GM21619 (cell line): Measurements from ENCODE around the gene GTF2F1.
"Not testable (repeated sequence)": the region's sequence is repeated elsewhere in the genome, so short reads cannot be mapped to it uniquely, and the experiment has no call there.

Experiments
- ATAC-seq: cut with Tn5 transposase; IDR thresholded peaks from one replicate; pipeline ENCODE4 v1.9.1; 2021; ENCODE audit not compliant: unreplicated experiment

The GTF2F1 gene

DNA sequence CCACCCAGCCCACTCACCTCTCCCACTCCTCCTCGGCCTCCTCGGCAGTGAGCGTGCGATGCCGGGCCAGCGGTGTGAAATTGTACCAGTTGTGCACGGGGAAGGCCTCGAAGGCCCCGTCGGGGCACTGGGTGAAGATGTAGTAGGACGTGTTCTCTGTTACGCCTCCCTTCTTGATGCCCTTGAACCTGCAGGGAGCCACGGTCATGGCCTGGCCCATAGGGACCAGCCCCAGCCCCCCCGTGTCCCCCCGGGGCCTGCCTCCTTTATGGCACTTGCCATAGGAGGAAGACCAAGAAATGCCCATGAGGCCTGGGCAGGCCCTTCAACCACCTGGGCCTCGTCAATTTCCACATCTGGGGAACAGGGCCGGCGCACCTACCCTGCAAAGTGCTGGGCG lies 5.6 kb downstream of the GTF2F1 start:
- no peak for ATAC-seq

DNA sequence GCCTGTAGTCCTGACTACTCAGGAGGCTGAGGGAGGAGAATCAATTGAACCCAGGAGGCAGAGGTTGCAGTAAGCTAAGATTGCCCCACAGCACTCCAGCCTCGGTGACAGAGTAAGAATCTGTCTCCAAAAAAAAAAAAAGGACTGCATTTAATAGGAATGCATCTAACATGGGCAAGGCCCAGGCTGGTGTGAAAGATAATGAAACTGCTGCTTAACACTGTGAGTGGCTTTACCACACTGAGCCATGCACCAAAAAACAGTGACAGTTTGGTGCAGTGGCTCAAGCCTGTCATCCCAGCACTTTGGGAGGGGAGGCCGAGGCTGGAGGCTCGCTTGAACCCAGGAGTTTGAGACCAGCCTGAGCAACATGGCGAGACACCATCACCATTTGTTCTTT lies 8.6 kb downstream of the GTF2F1 start:
- ATAC-seq, result no peak

DNA sequence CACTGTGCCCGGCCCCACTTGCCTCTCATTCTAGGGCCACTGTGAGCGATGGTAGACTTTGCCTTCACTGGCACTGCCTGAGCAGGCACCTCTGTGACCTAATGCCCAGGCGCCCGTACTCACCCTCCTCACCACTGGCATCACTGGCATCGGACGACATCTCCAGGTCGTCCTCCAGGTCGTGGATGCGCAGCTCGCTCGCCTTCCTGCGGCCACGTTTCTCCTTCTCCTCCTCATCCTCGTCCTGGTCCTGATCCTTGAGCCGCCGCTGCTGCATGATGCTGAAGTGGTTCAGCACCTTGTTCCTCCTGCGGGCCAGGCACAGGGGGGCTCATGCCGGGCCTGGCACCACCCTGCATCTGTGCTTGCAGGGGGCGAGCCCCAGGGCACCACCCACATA lies 9.8 kb downstream of the GTF2F1 start:
- ATAC-seq, result no peak

DNA sequence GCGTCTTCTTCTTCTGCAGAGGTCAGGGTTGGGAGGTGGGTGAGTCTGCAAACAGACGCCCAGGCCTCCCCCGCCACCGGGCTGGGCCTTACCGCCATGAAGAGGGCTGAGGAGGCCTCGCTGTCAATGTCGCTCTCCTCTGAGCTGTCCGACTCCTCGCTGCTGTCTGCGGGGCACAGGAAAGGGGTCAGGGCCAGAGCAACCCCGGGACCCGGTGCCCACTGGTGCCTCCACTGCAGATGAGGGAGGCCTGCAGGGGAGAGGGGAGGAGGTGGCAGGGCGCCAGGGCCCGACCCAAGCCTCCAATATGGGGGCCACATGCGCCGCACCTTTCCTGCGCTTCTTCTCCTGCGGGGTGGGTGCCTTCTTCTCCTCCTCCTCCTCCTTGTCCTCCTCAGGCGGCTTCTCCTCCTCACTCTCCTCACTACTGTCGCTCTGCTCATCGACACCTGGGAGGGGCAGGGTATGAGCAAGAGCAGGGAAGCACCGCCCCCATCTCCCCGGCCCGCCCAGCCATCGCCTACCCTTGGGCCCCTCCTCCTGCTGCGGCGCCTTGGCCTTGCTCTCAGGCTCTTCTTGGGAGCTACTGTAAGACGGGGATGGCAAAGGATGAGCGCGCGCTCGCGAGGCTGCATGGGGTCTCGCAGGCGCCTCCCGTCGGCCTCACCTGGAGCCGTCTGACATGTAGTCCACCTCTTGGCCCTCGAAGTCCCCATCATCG lies 11.8 kb downstream of the GTF2F1 start:
- no peak for ATAC-seq

DNA sequence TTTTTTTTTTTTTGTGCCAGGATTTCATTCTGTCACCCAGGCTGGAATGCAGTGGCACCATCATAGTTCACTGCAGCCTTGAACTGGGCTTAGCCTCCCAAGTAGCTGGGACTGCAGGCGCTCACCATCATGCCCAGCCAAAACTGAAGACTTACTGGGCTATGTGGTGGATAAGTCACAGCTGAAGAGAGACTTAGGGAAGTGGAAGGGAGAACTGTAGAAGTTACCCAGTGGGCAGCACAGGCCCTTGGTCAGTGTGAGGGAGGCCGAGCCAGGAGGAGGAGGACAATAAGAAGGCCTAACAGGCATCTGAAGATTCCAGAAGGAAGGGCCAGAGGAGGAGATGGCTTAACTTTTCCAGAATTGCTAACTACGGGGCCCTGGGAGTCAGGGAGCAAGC lies 13.2 kb downstream of the GTF2F1 start:
- no peak for ATAC-seq

DNA sequence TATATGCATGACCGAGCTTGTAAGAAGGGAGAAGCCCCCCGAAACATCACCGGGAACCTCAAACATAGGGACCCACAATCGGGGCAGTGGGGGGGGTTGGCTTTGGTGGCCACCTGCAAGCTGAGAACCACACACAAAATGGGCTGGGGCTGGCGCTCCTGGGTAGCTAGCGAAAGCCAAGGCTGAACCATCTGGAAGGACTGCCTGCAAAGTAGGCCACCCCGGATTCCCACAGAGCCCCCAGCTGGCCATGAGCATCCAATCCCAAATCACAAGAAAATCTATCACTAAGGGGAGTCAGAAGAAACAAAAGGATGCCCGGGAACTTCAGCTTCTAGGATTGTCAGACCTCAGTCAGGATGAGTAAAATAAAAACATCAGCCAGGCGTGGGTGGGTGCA lies 14.5 kb downstream of the GTF2F1 start:
- ATAC-seq, result no peak

DNA sequence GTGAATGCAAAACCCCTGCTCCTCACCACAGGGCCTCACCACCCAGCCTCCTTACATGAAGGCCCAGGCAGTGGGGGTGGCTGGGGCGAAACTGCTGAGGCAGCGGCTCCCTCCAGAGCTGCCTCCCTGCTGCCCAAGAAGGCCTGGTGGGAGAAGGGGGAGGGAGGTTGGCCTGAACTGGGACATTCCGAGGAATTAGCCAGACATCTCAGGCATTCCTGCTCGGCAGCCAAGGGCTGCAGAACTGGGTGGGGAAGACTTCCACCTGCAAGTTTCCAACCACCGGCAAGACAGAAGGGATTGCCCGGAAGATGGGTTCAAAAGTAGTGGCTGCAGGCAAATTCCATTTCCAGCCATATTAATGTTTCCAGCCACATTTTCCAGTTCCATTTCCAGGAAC lies 14.9 kb downstream of the GTF2F1 start:
- ATAC-seq, result no peak

DNA sequence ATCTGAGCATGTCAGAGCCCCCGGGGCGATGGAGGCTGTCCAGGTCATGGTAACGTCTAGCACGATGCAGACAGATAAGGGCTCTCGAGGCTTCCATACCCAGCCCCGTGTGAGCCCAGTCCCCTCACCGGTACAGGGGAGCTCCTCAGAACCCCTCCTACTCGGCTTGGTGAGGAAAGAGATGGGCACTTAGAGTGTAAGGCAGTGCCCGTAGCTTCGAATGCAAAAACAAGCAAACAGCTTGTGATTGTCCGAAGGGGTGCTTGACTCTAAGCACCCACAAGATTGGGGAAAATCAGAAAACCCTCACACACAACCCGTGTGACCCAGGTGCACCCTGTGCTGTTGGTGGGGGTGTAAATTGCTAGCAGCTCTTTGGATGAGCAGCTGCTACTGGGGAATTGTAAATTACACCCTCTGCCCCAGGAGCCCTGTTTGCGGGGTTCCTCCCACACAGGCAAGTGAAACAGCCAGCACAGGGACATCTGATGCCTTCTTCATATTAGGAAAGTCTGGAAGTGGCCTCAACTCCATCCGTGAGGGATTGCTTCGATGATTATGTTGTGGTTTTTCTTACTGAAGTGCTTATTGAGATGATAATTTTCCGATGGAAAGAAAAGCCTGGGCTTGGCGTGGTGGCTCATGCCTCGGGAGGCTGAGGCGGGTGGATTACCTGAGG lies 16.3 kb downstream of the GTF2F1 start:
- ATAC-seq, result no peak

DNA sequence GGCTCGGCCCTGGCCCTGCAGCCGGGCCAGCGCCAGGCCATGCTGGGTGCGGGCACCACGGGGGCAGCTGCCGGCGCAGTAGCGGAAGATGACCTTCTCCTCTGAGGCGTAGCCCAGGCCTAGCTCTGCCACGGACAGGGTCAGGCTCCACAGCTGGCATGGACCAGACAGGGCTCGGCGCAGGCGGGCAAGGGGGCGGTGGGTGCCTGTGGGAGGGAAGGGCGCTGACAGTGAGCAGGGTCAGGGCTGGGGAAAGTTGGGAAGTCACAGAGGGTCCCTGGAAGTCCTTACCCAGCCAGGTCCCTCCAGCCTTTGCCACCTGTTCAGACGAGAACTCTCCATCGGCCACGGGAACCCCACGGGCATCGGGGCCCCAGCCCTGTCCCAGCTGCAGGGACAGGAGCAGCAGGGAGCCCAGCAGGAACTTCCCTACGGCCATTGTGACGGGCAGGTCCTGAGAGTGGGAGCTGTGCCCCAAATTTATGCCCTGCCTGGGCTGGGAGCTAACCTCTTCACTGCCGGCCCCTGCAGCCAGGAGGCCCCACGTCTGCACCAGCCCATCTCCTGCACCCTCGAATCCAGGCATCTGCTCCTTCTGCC lies 17.5 kb downstream of the GTF2F1 start, which contains the start of gene PSPN:
Gene PSPN (minus strand): TSS at position 523 of the 600 bp plus-strand sequence. CDS start 84 bp downstream, at position 439.
- no peak for ATAC-seq

DNA sequence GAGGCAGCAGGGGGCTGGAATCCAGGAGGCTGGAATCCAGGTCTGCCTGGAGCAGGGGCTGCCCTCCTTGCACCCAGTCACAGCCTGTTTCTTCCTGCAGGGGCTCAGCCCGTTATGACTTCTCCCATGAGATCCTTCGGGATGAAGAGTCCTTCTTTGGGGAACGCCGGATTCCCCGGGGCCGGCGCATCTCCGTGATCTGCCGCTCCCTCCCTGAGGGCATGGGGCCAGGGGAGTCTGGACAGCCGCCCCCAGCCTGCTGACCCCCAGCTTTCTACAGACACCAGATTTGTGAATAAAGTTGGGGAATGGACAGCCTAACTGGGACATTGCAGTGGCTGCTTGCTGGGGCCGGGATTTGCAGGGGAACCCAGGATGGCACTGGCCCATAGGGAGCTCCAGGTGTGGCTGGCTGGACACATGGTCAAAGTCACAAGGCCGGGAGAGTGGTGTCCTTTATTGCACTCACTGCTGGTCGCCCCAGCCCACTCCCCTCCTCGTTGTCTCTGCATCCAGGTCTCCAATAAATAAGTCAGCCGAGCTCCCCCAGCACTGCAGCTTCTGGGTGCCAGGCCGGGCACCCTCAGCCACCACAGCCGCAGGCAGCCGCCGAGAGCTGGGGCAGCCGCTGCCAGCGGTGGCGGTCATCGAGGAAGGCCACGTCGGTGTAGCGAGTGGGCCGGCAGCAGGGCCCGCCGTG lies 18.1 kb downstream of the GTF2F1 start:
- ATAC-seq, result no peak

DNA sequence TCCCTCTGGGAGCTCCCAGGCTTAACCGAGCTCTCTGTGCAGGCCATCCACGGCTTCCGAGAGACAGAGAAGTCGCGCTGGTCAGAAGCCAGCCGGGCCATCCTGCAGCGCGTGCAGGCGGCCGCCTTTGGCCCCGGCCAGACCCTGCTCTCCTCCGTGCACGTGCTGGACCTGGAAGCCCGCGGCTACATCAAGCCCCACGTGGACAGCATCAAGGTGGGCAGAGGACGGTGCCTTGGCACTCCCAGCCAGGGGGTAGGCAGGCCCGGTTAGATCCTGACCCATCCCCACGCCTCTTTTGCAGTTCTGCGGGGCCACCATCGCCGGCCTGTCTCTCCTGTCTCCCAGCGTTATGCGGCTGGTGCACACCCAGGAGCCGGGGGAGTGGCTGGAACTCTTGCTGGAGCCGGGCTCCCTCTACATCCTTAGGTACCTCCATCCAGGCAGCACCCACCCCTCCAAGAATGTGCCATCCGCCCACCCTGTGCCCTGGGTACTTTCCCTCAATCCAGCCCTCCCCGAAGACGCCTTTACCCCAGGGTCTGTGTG lies 18.7 kb downstream of the GTF2F1 start:
- ATAC-seq, result no peak

DNA sequence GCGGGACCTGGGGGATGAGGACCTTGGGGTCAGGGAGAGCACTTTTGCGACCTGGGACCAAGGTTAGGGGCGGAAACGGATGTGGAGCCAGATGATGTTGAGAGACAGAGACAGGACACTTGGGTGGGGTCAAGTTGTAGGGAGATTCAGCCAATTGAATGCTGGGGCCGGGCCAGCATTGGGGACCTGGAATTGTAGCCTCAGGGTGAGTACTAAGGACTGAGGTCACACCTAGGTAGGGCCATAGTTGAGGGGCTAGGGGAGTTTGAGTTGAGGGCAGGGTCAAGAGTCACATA lies 19.2 kb downstream of the GTF2F1 start:
- ATAC-seq, result no peak

DNA sequence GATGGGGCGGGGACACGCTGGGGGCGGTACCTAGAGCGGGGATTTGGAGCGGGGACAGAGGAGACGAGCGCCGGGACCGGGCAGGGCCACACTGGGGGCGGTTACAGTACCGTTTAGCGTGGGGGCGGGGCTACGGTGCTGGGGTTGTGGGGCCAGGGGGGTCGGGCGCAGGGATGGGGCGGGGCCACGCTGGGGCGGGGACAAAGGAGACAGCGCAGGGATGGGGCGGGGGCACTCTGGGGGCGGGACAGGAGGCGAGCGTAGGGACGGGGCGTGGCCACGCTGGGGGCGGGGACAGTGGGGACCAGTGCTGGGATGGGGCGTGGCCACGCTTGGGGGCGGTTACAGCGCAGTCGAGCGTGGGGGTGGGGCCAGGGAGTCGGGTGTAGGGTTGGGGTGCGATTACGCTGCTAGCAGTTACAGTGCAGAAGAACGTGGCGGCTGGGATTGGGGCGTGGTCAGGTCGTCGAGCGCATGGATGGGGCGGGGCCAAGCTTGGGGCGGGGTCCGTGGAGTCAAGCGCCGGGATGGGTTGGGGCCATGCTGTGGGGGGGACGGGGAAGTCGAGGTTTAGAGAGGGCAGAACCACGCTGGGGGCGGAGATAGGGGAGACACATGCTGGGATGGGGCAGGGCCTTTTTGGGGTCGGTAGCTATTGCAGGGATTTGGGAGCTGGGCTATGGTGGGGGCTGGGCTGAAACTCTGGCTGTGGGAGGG lies 19.7 kb downstream of the GTF2F1 start:
- ATAC-seq, result peak; percentile 43

DNA sequence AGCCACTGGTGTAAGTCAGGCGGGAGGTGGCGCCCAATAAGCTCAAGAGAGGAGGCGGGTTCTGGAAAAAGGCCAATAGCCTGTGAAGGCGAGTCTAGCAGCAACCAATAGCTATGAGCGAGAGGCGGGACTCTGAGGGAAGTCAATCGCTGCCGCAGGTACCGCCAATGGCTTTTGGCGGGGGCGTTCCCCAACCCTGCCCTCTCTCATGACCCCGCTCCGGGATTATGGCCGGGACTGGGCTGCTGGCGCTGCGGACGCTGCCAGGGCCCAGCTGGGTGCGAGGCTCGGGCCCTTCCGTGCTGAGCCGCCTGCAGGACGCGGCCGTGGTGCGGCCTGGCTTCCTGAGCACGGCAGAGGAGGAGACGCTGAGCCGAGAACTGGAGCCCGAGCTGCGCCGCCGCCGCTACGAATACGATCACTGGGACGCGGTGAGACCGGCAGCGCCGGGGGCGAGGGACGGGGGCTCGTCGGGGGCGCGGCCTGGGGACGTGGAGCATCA lies 20.3 kb downstream of the GTF2F1 start, which contains the start of gene ALKBH7:
Gene ALKBH7 (plus strand): TSS at position 201 of the 502 bp plus-strand sequence. CDS start 27 bp downstream, at position 228.
- ATAC-seq, result peak; percentile 71

DNA sequence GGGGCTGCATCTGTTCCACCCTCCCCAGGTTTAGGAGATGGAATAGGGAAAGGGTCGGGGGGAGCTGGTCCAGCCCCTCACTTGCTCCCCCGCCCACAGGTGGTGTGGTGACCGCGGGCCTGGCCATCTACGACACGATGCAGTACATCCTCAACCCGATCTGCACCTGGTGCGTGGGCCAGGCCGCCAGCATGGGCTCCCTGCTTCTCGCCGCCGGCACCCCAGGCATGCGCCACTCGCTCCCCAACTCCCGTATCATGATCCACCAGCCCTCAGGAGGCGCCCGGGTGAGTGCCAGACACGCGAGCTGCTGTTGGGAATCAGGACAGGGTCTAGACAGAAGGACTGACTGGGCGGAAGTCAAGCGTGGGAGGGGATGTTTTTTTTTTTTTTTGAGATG lies 28.6 kb downstream of the GTF2F1 start:
- no peak for ATAC-seq

DNA sequence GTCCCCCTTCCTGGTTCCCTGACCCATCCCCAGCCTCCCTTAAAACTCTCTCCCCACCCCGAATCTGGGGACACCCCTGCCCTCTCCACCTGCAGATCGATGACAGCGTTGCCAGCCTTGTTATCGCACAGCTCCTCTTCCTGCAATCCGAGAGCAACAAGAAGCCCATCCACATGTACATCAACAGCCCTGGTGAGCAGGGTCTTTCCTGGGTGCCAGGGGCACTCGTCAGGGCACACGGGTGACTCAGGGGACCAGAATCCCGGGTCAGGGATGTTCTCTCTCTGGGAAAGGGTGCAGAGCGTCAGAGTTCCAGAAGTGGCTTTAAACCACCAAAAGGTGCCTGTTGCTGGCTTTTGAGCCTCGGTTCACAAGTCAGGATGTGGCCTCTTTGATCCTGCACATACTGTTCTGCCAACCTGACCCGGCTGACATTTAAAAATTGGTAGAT lies 30.6 kb downstream of the GTF2F1 start:
- ATAC-seq, result no peak

DNA sequence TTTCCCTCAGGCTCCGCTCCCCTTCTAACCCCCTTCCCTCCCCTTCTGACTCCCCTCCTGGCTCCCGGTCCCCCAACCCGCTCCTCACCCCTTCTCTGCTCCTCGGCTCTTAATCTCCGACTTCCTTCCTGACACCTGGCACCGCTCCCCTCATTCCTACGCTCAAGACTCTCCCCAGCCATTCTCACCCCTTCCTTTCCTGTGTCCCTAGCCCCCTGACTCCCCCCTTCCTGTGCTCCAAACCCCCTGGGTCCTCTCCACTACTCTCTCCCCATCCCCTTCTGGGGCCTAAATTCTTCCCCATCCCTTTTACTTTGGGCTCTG lies 31.0 kb downstream of the GTF2F1 start:
- ATAC-seq, result no peak

DNA sequence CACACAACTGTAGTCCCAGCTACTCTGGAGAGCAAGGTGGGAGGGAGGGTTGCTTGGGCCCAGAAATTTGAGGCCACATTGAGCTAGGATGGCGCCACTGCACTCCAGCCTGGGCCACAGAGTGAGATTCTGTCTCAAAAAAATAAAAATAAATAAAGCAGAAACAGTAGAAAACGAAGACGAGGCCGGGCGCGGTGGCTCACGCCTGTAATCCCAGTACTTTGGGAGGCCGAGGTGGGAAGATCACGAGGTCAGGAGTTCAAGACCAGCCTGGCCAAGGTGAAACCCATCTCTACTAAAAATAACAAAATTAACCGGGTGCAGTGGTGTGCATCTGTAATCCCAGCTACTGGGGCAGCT lies 32.1 kb downstream of the GTF2F1 start:
- ATAC-seq, result not testable (repeated sequence)

DNA sequence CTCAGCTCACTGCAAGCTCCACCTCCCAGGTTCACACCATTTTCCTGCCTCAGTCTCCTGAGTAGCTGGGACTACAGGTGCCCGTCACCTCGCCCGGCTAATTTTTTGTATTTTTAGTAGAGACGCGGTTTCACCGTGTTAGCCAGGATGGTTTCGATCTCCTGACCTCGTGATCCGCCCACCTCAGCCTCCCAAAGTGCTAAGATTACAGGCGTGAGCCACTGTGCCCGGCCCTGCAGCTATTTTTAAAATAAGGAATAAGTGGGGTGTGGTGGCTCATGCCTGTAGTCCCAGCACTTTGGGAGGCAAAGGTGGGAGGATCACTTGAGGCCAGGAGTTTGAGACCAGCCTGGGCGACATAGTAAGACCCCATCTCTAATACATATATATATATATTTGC lies 32.5 kb downstream of the GTF2F1 start:
- not testable (repeated sequence) for ATAC-seq

DNA sequence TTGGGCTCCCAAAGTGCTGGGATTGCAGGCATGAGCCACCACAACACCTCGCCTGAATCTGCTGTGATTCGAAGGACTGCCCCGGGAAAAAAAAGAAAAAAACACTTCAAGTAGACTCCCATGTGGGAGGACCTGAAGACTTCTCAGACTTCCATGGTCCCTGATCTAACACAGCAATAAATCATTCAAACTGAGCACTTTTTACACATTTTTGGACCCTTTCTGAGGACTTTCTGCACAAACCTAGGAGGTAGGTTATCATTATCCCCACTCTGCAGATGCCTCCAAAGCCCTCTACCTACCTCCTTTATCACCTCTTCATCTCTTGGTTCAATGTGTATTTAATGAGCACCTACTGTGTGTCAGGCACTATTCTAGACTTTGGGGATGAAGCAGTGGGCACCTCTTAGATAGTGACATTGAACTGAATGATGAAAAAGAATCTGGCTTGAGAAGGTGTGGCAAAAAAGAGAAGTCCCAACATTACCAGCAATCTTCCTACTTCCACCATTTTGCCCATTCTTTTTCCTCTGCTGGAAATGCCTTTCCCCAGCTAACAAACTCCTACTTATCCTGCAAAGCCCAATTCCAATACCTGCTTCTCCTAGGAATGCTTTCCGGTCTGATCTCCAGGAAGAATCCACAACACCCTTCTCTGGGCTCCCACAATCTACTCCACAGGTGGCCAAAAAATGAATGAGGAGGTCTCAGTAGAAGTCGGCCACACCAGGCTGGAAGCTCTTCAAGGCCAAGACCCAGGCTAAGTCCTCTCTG lies 33.2 kb downstream of the GTF2F1 start:
- ATAC-seq, result no peak
